ENCODE data around the gene RNF208.

RNF208 gene

DNA sequence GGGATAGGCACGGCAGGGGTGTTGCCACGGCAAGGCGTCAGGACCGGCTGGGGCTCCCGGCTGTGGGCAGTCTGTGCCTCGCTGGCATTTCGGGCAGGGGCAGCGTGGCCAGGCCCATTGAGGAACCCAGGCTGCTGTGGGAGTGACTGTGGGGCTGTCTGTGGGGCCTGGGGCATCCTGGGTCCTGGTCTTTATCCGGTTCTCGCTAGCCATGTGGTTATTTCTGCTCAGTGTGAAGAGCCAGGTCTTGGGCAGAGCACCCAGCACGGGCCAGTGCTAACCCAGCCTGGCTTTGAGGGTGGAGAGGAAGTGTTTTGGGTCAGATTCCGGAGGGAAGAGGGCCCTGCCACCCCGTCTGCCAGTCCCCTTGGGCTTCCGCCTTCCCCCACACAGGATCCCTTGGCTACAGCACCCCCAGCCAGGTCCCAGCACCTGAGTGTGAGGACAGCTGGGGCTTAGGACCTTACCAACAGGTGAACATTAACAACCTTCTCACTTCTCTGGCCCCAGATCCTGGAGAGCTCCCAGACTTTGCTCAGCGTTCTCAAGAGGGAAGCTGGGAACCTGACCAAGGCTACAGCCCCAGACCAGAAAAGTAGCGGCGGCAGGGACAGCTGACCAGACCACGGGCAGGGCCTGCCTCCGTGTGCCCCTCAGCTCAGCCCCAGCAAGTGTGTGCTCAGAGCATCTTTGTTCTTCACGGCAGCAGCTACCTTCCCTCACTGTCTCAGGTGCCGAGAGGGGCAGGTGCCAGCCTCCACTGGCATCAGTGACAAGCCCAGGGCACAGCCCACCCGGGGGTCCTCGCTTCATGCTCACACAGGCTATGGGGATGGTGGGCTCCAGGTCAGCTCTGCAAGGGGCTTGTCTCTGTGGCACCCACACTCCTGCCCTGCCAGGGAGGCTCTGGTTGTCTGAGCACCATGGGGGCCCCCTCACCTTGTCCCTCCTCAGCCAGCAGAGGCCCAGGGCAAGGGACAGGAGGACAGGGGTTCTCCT lies 32.4 kb downstream of the RNF208 start:
- DNase-seq = no peak

DNA sequence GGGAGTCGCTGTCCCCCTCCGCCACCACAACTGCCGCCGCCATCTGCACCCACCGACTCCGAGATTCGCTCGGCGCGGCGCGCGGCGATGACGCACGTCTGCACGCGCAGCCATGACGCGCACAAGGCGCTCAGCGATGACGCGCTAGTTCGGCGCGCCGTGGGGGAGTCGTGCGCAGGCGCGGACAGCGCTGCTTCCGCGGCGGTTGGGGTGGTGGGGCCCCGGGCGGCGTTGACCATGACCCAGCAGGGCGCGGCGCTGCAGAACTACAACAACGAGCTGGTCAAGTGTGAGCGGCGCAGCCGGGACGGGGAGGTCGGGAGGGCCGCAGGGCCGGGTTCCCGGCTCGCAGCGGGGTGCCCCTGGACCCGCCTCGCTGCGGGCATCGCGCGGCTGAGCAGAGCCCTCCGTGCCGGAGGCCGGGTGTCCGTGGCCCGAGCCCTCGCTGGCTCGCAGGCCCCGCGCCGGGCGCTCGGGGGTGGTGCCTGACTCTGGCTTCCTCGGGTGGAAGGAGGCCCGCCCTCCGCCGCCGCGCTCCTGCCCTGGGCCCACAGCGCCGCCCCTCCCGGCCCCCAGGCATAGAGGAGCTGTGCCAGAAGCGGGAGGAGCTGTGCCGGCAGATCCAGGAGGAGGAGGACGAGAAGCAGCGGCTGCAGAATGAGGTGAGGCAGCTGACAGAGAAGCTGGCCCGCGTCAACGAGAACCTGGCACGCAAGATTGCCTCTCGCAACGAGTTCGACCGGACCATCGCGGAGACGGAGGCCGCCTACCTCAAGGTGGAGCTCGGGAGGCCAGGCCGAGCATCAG lies 33.3 kb downstream of the RNF208 start, which contains the start of the genes ANAPC2 and SSNA1:
TSS of gene ANAPC2 (minus strand) at position 71 of the 807 bp plus-strand sequence. CDS start at position 43, 28 bp downstream.
TSS of gene SSNA1 (plus strand) at position 187 of the 807 bp plus-strand sequence. CDS start at position 238, 51 bp downstream.
- peak; percentile 91 to 93 for DNase-seq

DNA sequence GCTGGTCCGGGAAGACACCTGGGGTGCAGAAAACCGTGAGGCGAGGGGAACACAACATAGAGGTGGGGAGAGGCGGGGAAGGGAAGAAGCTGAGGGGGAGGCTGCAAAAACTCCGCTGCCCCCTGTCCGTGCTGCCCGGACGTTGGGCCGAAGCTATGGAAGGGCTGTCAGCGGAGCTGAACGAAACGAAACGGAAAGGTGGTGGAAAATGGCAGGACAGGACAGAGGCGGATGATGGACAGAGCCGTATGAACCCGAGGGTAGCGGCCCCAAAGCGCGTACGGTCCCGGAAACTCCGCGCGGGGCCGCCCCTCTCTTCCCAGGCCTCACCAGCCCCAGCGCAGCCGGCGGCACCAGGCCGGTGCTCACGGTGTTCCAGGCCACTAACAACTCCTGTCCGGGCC lies 34.0 kb downstream of the RNF208 start:
- DNase-seq = no peak

DNA sequence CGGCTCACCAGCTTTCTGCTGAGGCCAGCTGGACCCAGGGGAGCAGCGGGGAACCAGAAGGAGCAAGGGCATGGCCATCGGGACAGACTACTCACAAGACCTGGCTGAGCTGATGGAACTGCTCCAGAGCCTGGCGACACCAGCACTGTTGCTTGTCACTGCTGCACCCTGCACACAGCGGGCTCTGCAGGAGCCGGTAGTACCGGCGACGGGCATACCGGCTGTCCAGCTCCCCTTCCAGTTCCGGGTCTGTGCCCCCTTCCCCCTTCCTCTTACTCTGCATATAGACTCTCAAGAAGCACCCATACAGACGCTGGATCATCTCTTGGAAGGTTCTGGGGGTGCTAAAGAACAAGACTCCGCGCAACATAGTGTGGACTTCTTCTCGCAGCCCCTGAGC lies 34.7 kb downstream of the RNF208 start:
- DNase-seq = no peak

DNA sequence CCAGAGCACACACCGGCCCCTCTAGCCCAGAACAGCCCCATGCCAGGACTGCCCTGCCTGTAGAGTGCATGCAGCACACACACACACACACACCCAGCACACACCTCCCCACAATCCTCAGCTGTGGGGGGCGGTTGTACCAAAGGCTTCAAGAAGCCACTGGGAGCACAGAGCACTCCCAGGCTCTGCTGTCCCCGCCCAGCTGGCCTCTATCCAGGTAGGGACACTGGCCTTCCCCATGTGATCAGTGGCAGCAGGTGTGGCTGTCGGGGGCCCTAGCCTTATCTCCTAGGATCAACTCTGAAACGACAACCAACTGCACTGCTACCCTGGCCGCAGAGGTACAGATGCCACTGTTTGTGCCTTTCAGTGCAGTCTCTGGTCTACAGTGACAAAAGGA lies 35.7 kb downstream of the RNF208 start:
- no peak for DNase-seq

DNA sequence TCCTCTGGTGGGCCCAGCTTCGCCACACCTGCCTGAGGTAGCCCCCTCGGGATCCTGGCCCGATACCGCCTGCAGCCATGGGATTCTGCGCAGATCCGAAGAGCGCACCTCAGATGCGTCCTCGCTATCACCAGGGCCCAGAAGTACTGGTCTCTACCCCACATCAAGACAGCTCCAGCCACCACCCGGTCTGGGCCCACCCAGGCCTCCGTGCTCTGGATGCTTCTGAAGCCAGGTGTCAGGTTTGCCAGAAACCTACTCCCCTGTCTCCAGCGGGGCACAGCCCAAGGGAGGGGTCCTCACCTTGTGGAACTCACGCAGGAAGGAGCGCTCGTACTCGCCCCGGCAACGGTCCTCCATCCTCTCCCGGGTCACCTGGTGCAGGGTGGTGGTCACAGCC lies 36.1 kb downstream of the RNF208 start:
- DNase-seq = no peak

DNA sequence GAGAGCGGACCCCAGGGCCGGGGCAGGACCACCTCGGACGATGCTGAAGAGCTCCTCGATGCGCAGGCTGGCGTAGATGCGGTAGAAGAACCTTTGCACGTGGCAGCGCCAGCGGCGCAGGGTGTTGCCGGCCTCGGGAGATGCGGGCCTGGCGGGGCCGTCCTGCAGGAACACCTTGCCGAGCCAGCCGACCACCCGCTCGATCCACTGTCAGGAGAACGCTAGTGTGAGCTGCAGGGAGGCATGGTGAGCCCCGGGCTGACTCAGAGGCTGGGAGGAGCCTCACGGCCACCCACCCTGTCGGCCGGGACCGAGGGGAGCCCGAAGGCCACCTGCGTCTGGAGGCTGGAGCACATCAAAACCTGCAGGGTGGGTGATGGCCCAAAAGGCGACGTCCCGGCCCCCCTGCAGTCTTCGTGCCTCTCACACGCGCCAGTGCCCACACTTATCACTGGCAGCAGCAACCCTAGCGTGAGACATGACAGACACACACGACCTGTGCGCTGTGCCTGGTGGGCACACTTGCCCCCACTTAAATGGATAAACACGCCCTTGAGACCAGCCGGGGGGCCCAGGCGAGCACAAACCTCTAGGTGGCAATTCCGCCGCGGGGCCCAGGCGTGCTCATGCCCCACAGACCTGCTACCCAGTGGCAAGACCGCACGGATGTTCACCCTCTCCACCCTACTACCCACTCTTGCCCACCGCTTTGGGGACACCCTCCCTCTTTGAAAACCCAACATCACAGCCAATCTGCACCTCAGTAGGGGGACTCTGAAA lies 37.0 kb downstream of the RNF208 start:
- no peak for DNase-seq

DNA sequence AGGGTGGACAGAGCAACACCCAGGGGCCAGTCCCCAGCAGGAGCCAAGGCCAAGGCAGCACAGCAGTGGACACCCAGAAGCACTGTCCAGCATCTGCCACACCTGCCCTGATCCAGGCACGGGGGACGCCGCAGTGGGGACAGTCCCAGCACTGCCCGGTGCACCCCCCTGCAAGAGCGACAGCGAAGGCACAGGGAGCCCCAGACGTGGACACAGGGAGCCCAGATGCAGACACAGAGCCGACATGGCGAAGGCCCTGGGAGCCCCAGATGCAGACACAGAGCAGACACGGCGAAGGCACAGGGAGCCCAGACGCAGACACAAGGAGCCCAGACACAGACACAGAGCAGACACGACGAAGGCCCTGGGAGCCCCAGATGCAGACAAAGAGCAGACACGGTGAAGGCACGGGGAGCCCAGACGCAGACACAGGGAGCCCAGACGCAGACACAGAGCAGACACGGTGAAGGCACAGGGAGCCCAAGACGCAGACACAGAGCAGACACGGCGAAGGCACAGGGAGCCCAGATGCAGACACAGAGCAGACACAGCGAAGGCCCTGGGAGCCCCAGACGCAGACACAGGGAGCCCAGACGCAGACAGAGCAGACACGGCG lies 38.0 kb downstream of the RNF208 start:
- no peak for DNase-seq

DNA sequence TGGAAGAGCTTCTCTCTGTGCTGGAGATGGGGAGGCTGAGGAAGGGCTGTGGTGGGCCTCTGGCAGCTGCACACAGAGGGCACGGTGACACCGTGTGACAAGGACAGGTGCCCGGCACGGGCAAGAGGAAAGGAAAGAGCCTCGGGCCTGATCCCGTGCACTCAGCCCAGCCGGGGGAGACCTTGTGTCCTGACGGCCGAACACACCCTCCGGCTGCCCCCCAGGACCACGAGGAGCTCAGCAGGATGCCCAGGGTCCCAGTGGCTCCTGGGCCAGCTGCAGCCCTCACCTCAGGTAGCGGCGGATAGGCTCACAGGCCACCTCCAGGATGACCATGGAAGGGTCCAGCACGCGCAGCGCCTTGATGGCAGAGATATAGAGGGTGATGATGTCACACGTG lies 39.2 kb downstream of the RNF208 start:
- DNase-seq = no peak

DNA sequence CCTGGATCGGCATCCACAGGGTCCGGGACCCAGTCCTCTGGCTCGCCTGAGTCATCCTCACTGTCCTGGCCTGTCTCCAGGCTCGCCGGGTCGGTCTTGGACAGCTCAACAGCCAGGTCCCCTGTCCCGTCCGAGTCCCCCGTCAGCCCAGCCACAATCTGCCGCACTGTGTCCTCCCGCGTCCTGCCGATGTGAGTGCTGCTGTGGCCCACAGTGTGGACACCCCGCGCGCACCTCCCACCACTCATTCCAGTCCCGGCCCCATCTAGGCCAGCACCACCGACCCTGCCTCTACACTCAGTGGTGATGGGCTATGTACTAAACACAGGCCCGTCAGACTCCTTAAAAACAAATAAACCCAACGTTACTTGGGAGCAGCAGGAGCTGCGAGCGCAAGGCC lies 40.4 kb downstream of the RNF208 start:
- DNase-seq = no peak

DNA sequence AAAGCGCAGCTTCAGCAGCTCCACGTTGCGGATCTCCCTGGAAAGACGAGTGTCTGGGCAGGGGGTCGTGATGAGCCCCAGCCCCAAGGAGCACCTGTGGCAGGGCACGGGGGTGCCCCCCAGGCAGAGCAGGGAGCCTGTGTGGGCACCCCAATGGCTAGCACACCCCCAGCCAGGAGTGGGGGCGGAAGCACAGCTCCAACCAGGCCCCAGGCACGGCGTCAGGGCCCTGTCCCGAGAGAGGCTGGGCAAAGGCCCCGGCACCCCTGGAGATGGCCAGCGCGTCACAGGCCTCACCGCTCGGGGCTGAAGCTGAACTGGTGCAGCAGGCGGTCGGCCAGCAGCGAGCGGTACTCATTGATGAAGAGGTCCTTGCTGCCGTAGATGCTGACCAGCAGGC lies 41.5 kb downstream of the RNF208 start:
- DNase-seq = no peak

DNA sequence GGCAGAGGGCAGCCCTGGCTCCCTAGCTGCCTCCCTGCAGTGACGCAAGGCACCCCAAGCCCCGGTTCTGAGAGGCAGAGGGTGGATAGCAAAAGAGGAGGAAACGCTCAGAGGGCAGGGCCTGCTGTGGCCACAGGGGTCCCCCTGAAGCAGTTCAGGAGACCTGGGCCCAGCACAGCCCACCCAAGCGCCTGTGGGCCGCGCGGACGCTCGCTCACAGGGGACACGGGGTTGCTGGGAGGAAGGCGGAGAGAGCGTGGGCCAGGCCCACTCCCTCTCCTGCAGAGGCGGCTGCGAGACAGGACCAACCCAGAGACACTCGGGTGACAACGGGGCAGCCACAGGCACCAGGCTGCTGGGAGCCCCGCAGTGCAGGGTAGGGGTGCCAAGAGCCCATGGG lies 42.3 kb downstream of the RNF208 start:
- no peak for DNase-seq

DNA sequence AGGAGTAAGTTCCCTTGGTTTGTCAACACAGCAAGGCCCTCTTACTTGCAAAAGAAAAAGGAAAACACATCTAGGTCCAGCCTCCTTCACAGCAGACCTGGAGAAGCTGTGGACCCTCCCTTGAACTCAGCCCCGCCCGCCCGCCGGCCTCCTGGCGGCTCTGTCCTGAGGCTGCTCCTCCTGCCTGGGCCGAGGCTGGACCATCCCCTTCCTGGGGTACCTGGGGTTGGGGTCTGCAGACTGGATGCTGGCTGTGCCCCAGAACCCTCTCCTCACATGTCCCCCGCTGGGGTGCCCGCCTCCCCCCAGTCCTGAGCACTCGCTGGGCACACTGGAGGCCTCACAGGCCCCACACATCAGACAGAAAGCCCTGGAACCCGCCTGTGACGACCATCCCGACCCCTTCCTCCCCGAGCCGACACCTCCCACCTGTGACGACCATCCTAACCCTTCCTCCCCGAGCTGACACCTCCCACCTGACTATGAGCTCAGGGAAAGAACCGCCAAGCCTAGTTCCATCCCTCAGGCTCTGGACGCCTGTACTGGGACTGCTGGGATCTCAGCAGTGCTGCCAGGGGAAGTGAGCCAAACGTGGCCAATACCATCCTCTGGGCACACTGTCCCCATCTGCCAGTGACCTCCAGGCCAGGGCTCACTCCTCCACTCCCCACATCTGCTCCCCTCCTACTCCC lies 43.0 kb downstream of the RNF208 start:
- no peak for DNase-seq

DNA sequence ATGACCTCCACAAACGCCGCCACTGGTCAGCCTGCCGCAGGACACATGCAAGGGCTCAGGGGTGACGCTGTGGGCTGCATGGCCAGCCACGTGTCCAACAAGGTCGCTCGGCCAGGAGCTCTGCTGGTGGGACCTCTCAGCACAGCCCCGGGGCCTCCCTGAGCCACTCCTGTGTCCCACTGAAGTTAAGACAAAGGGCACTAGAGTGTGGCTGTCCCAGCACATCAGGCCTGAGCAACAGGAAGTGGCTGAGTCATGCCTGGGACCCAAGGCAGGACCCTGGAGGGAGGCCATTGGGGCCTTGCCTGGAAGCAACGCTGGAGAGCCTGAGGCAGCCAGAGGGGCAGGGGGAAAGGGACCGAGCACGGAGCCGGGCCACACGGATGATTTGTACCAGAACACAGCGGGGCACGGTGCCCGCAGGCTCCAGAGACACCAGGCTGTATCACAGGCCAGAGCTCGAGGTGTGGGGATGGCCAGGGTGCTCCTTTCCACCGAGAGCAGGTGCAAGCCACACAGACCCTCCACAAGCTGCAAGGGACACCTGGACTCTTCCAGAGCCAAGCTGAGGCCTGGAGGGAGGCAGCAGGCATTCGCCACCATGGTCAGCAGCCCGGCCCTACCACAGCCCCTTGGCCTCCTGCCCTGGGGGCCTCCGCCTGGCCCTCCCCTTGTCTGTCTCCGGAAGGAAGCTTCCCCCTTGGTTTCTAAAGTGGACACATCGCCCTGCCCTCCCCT lies 43.7 kb downstream of the RNF208 start:
- no peak for DNase-seq

DNA sequence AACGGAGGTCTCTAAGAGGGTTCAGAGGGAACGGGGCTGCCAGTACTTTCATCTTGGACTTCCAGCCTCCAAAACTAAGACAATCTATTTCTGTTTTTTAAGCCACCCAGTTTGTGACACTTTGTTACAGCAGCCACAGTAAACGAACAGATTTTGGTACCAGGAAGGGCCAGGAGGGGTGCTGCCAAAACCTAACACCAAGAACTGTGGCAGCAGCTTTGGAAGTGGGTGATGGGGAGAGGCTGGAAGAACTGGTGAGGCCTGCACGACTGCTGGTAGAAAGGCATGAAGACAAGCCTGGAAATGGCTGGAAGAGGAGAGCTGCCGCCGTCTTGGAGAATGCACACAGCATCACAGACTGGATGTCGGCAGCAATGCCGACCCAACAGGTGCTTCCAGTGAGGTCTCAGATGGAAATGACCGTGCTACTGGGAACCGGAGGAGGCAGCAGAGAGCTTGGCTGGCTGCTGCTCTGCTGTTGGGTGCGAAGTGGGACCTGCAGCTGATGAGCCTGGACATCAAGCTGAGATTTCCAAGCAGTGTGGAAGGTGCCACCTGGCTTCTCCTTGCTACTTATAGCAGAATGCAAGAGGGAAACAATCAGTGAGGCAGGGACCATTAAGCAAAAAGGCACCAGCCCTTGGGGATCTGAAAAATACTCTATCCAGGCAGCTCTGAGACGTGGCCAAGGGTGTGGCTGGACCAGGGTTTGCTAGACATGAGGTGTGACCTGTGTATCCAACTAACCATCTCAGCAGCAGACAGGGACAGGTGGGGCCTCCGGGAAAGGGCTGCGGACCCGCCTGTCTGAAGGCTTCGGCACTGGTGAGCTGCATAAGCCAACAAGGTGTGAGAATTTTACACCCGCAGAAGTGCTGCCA lies 45.5 kb downstream of the RNF208 start:
- DNase-seq = peak in 1 of 2 experiments; percentile 34

DNA sequence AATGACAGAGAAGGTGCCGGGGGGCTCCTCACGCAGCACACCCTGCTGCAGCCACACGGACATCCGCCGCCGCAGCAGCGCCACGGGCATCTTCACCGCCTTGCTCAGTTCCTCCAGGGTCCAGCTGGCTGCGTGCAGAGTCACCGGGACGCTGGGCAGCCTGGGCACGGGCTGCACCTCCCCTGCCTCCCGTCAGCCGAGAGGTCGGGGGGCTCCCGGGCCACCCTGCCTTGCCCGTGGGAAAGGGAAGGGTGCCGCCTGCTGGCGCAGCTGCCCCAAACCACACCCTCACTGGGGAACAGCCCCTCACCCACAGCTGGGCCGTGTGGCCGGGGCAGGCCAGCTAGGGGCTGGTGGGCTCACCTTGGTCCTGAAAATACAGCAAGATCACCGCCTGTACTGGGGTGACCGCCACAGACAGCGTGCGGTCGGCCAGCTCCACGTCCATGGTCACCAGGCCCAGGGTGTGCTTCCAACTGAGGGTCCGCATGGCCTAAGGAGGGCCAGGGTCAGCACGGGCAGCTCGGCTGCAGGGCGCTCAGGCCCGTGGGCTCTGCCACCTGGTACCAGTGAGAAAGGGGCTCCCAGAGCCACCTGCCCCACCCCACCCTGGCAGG lies 46.6 kb downstream of the RNF208 start:
- no peak for DNase-seq

DNA sequence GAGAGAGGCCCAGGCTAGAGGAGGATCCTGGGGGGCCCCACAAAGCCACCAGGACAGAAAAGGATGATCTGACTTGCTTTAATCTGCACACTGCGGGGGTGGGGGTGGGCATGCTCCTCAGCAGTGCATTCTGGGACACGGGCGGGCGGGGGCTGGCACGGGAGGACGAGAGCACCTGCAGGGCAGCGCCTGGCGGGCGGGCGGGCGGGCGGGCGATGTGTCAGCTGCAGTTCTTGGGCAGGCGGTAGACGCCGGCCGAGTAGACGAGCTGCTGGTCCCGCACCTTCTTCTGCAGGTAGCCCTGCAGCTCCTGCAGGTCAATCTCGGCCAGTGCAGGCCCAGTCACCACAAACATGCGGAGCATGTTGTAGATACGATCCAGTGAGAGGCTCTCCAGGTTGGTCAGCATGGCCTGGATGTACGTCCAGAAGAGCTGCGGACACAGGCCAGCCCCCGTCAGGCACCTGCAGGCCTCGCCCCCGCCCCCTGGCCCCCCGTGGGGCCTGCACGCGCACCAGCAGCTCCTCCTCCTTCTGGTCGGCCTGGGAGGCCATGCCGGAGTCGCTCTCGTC lies 47.2 kb downstream of the RNF208 start:
- DNase-seq = no peak

DNA sequence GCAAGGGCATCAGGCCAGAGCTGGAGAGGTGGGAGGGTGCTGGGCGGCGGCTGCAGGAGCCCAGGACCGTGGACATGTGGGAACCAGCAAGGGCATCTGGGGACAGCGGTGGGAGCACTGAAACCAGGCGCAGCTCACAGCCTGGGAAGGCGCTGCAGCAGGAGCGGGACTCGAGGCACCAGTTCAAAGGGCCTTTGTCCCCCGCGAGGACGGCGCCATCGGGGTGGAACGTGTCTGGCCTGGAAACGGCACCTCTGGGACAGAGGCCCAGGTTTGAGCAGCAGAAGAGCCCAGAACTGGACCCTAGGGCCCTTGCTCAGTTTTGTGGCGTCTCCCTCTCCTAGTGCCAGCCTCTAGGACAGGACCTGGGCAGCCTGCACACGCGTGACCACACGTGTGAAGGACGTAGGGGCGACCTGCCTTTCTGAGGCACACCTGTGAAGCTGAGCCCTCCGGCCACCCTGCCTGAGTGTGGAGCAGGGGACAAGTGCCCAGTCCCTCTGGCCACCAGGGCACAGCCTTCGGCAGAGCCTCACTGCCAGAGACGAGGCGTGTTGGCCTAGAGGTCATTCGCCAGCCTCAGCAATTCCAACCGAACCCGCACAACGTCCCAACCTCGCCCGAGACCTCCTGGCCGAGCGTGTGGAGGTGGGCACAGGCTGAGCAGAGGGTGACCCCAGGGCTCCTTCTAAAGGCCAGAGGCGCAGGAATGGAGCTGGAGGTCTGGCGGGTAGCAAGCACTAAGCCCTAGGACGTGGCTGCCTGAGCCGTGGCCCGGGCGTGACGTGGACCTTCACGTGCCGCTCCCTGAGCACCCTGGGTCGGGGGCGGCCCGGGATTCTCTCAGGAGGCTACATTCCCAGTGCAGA lies 48.0 kb downstream of the RNF208 start:
- no peak for DNase-seq
